Nephron (organoid): ENCODE results near the gene ZNF853.

Experiments used
- H3K27ac Mint-ChIP-seq, 3 experiments: 2 replicates each; pipeline ENCODE4 v1.8.0; 2020; ENCODE audit warnings: mixed read lengths in 3 of 3, mild to moderate bottlenecking in 2 of 3, moderate library complexity in 1 of 3
- H3K27me3 Mint-ChIP-seq: 2 replicates; pipeline ENCODE4 v1.8.0; 2021; ENCODE audit warnings: low read depth, mild to moderate bottlenecking, moderate library complexity, mixed read lengths
- H3K36me3 Mint-ChIP-seq: 2 replicates; pipeline ENCODE4 v1.8.0; 2020; ENCODE audit warnings: low read depth, mixed read lengths
- H3K4me1 Mint-ChIP-seq: 2 replicates; pipeline ENCODE4 v1.8.0; 2020; ENCODE audit warnings: mixed read lengths
- H3K4me3 Mint-ChIP-seq, 3 experiments: 2 replicates each; pipeline ENCODE4 v1.8.0; 2020; ENCODE audit warnings: mild to moderate bottlenecking in 3 of 3, mixed read lengths in 3 of 3, moderate library complexity in 2 of 3
- H3K9me3 Mint-ChIP-seq: 2 replicates; pipeline ENCODE4 v1.8.0; 2020; ENCODE audit warnings: mixed read lengths
- CTCF ChIP-seq, 3 experiments: fragments of 200-600 bp; sonication (generic); IDR thresholded peaks; one replicate each; pipeline ENCODE4 v1.5.0; 2021; ENCODE audit warnings: antibody characterized with exemption in 3 of 3; ENCODE audit not compliant: unreplicated experiment in 3 of 3

The ZNF853 gene

DNA sequence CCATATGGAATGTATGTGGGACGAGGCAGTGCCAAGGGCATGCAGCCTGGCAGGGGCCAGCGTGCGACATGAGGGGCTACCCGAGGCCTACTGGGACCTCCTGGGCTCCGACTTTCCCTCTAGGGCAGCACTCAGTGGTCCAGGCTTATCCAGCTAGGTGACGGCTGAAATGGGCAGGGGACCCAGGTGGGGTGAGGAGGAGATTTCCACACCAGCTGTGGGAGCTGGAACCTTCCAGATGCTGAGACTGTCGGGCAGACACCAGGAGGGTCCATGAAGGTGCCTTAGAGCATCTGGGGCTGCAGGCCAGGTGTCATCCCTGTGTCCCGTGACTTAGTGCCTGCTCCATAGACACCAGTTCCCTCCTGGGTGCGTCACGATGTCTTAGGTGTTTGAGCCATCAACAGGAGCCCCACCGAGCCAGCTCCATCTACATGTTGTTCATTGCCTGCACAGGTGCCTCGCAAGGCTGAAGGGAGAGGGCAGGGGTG is 35.2 kb downstream of the ZNF853 start:
- Mint-ChIP-seq H3K4me3 (no peak overlapping the region), H3K27ac (no peak overlapping the region), H3K9me3 (peaks cover 20% of the 10 kb centered on the region), H3K36me3 (peaks cover 55% of the 10 kb centered on the region), H3K4me1 (no peaks in the 10 kb centered on the region), H3K27me3 (no peaks in the 10 kb centered on the region)
- no peak for TF ChIP-seq CTCF (IDR thresholded peaks at IDR 0.05; ENCODE audit: unreplicated experiment in 3 of 3)

GRCh38 chr7:6651851-6652445 is 36.5 kb downstream of the ZNF853 start:
- H3K36me3 Mint-ChIP-seq: peaks cover 62% of the 10 kb centered on the region
- no peak overlapping the region for H3K27ac Mint-ChIP-seq
- H3K27me3 Mint-ChIP-seq: no peaks in the 10 kb centered on the region
- peaks cover 20% of the 10 kb centered on the region for H3K9me3 Mint-ChIP-seq
- H3K4me3 Mint-ChIP-seq: no peak overlapping the region
- no peaks in the 10 kb centered on the region for H3K4me1 Mint-ChIP-seq
- TF ChIP-seq CTCF (IDR thresholded peaks at IDR 0.05; ENCODE audit: unreplicated experiment in 3 of 3): no peak

GRCh38 chr7:6652446-6653011 is 37.1 kb downstream of the ZNF853 start:
- H3K27me3 Mint-ChIP-seq: no peaks in the 10 kb centered on the region
- no peak for TF ChIP-seq CTCF (IDR thresholded peaks at IDR 0.05; ENCODE audit: unreplicated experiment in 3 of 3)

DNA sequence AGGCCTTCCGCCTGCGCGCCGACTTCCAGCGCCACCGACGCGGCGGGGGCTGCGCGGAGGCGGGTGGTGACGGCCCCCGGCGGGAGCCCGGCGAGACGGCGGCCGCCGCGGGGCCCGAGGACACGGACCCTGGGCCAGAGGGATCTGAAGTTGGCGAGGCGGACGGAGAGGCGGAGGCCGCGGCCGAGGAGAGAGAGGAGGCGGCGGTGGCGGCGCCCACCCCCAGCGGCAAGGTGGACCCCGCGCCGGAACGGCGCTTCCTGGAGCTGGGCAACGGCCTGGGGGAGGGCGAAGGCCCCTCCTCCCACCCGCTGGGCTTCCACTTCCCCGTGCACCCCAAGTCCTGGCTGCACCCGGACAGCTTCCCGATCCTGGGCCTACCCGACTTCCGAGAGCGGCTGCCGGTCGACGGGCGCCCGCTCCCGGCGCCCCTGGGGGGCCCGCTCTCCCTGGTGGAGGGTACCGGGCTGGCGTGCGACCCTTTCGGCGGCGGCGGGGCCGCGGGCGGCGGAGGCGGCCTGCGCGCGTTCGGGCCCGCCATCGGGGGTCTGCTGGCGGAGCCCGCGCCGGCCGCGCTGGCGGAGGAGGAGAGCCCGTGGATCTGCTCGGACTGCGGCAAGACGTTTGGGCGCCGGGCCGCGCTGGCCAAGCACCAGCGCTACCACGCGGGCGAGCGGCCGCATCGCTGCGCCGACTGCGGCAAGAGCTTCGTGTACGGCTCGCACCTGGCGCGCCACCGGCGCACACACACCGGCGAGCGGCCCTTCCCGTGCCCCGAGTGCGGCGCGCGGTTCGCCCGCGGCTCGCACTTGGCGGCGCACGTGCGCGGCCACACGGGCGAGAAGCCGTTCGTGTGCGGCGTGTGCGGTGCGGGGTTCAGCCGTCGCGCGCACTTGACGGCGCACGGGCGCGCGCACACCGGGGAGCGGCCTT is 37.9 kb downstream of the ZNF853 start:
- H3K27ac Mint-ChIP-seq: no peak overlapping the region
- peaks cover 60% of the 10 kb centered on the region for H3K36me3 Mint-ChIP-seq
- H3K4me3 Mint-ChIP-seq: no peak overlapping the region
- peaks cover 6% of the 10 kb centered on the region for H3K4me1 Mint-ChIP-seq
- no peaks in the 10 kb centered on the region for H3K27me3 Mint-ChIP-seq
- TF ChIP-seq CTCF (IDR thresholded peaks at IDR 0.05; ENCODE audit: unreplicated experiment in 3 of 3): no peak
- H3K9me3 Mint-ChIP-seq: peaks cover 22% of the 10 kb centered on the region

More at GRCh38 chr7:6652446-6653011, 37.1 kb downstream of the ZNF853 start:
- Mint-ChIP-seq H3K4me3 (no peak overlapping the region), H3K27ac (no peak overlapping the region), H3K4me1 (no peaks in the 10 kb centered on the region), H3K9me3 (peaks cover 20% of the 10 kb centered on the region), H3K36me3 (peaks cover 60% of the 10 kb centered on the region)

- no peak for TF ChIP-seq CTCF (IDR thresholded peaks at IDR 0.05; ENCODE audit: unreplicated experiment in 3 of 3)
- peaks cover 59% of the 10 kb centered on the region for H3K36me3 Mint-ChIP-seq
- H3K9me3 Mint-ChIP-seq: peaks cover 22% of the 10 kb centered on the region
- H3K27ac Mint-ChIP-seq: no peak overlapping the region
- no peaks in the 10 kb centered on the region for H3K27me3 Mint-ChIP-seq
- no peak overlapping the region for H3K4me3 Mint-ChIP-seq
- peaks cover 6% of the 10 kb centered on the region for H3K4me1 Mint-ChIP-seq
These were observed 38.9 kb downstream of the ZNF853 start for GRCh38 chr7:6654113-6654841.
